ENCODE measurements around the gene MAMLD1.

The MAMLD1 gene

GRCh38 chrX:150408007-150408406, 44.9 kb downstream of the MAMLD1 start:
- no peak for DNase-seq

GRCh38 chrX:150408561-150408960, 45.4 kb downstream of the MAMLD1 start:
- no peak for DNase-seq

- no peak for DNase-seq
Measured at GRCh38 chrX:150409486-150409885, 46.4 kb downstream of the MAMLD1 start.

- no peak for DNase-seq
Measured at GRCh38 chrX:150409964-150410363, 46.8 kb downstream of the MAMLD1 start.

- DNase-seq: peak; percentile 61
Measured at GRCh38 chrX:150410513-150410912, 47.4 kb downstream of the MAMLD1 start.

- DNase-seq: no peak
Measured at GRCh38 chrX:150411656-150412055, 48.5 kb downstream of the MAMLD1 start.

GRCh38 chrX:150414228-150414627, 51.1 kb downstream of the MAMLD1 start:
- no peak for DNase-seq

GRCh38 chrX:150416469-150416868, 53.4 kb downstream of the MAMLD1 start:
- DNase-seq: no peak

- no peak for DNase-seq
Measured at GRCh38 chrX:150421816-150422215, 58.7 kb downstream of the MAMLD1 start.

- DNase-seq: no peak
Measured at GRCh38 chrX:150429594-150429993, 66.5 kb downstream of the MAMLD1 start.

GRCh38 chrX:150436195-150436594, 73.1 kb downstream of the MAMLD1 start:
- DNase-seq: no peak

GRCh38 chrX:150438165-150438564, 75.0 kb downstream of the MAMLD1 start:
- DNase-seq: no peak

- no peak for DNase-seq
Measured at GRCh38 chrX:150446151-150446550, 83.0 kb downstream of the MAMLD1 start.

- no peak for DNase-seq
Measured at GRCh38 chrX:150446995-150447394, 83.9 kb downstream of the MAMLD1 start.

- no peak for DNase-seq
Measured at GRCh38 chrX:150449313-150449712, 86.2 kb downstream of the MAMLD1 start.

- no peak for DNase-seq
Measured at GRCh38 chrX:150450519-150451177, 87.5 kb downstream of the MAMLD1 start.

GRCh38 chrX:150451953-150452352, 88.8 kb downstream of the MAMLD1 start:
- DNase-seq: no peak

- no peak for DNase-seq
Measured at GRCh38 chrX:150454083-150454482, 91.0 kb downstream of the MAMLD1 start.

- DNase-seq: no peak
Measured at GRCh38 chrX:150454508-150455214, 91.5 kb downstream of the MAMLD1 start.

- DNase-seq: no peak
Measured at GRCh38 chrX:150455215-150455608, 92.1 kb downstream of the MAMLD1 start.

GRCh38 chrX:150456466-150456865, 93.3 kb downstream of the MAMLD1 start:
- no peak for DNase-seq

GRCh38 chrX:150456941-150457340, 93.8 kb downstream of the MAMLD1 start:
- no peak for DNase-seq

GRCh38 chrX:150459196-150459595, 96.1 kb downstream of the MAMLD1 start:
- peak; percentile 5 for DNase-seq

GRCh38 chrX:150460063-150460462, 96.9 kb downstream of the MAMLD1 start:
- no peak for DNase-seq

GRCh38 chrX:150460781-150461180, 97.7 kb downstream of the MAMLD1 start:
- no peak for DNase-seq

All from CD4-positive, alpha-beta T cell treated with Interleukin-17A for 1 hour (primary cell).